HepG2 (cell line): ENCODE results near the gene RAET1E. TPM values are rescaled to one million over a fixed set of nuclear protein-coding genes. Genes with fewer than 3 reads are reported as not detected.

Experiments used
- ATRX ChIP-seq: sonication (generic); formaldehyde crosslinking; IDR thresholded peaks from 2 replicates; pipeline ENCODE4 v1.4.0; 2020; ENCODE audit warnings: missing genetic modification reagents, borderline replicate concordance
- ELF1 ChIP-seq: sonication (generic); formaldehyde crosslinking; IDR thresholded peaks from 2 replicates; pipeline ENCODE4 v1.4.0; 2020; ENCODE audit warnings: missing genetic modification reagents
- HOXA3 ChIP-seq: sonication (generic); formaldehyde crosslinking; IDR thresholded peaks from 2 replicates; pipeline ENCODE4 v1.5.0; 2020; ENCODE audit warnings: missing genetic modification reagents
- MAFK ChIP-seq, 2 experiments: IDR thresholded peaks in 1 of 2; conservative IDR thresholded peaks in 1 of 2; 2 replicates each; pipeline ENCODE4 v1.6.1; 2011; ENCODE audit warnings: improper control_type of control experiment in 2 of 2, low read length in 2 of 2
- SIN3A ChIP-seq: IDR thresholded peaks from 2 replicates; pipeline ENCODE4 v1.6.1; 2011; ENCODE audit warnings: low read depth, mild to moderate bottlenecking, control low read depth, low read length, borderline replicate concordance
- SOX6 ChIP-seq, 2 experiments: fragments of 450-650 bp in 1 of 2; sonication (generic) in 1 of 2; formaldehyde crosslinking in 1 of 2; IDR thresholded peaks; 2 replicates each; pipeline versions ENCODE4 v1.4.0 to v1.6.1; 2017 to 2020; ENCODE audit warnings: antibody characterized with exemption in 1 of 2, mild to moderate bottlenecking in 1 of 2, missing genetic modification reagents in 1 of 2
- SP1 ChIP-seq, 2 experiments: fragments of 450-650 bp in 1 of 2; sonication (generic) in 1 of 2; formaldehyde crosslinking in 1 of 2; IDR thresholded peaks; 2 replicates each; pipeline versions ENCODE4 v1.4.0 to v1.6.1; 2016 to 2020; ENCODE audit warnings: missing genetic modification reagents in 1 of 2
- STAT5B ChIP-seq: sonication (generic); formaldehyde crosslinking; IDR thresholded peaks from 2 replicates; pipeline ENCODE4 v1.4.0; 2020; ENCODE audit warnings: missing genetic modification reagents
- TCF12 ChIP-seq, 2 experiments: fragments of 450-650 bp in 1 of 2; sonication (generic) in 1 of 2; formaldehyde crosslinking in 1 of 2; IDR thresholded peaks; 2 replicates each; pipeline versions ENCODE4 v1.6.1 to v1.8.0; 2017 to 2022; ENCODE audit warnings: antibody characterized with exemption in 1 of 2, mild to moderate bottlenecking in 1 of 2, missing genetic modification reagents in 1 of 2, moderate library complexity in 1 of 2
- THAP11 ChIP-seq: IDR thresholded peaks from 2 replicates; pipeline ENCODE4 v1.6.1; 2016; ENCODE audit warnings: missing biosample characterization, missing genetic modification reagents
- ZNF333 ChIP-seq: sonication (generic); formaldehyde crosslinking; IDR thresholded peaks from 2 replicates; pipeline ENCODE4 v1.4.0; 2020; ENCODE audit warnings: mild to moderate bottlenecking, missing genetic modification reagents, borderline replicate concordance
- ZNF34 ChIP-seq: sonication (generic); formaldehyde crosslinking; IDR thresholded peaks from 2 replicates; pipeline ENCODE4 v1.4.0; 2020; ENCODE audit warnings: mild to moderate bottlenecking, missing genetic modification reagents, borderline replicate concordance
- ZNF350 ChIP-seq: sonication (generic); formaldehyde crosslinking; IDR thresholded peaks from 2 replicates; pipeline ENCODE4 v1.4.0; 2020; ENCODE audit warnings: mild to moderate bottlenecking, low read depth, missing genetic modification reagents, borderline replicate concordance
- ZNF44 ChIP-seq: sonication (generic); formaldehyde crosslinking; IDR thresholded peaks from 2 replicates; pipeline ENCODE4 v1.5.1; 2020; ENCODE audit warnings: mild to moderate bottlenecking, missing genetic modification reagents
- ZNF616 ChIP-seq: sonication (generic); formaldehyde crosslinking; IDR thresholded peaks from 2 replicates; pipeline ENCODE4 v1.5.0; 2020; ENCODE audit warnings: low read depth, mild to moderate bottlenecking, missing genetic modification reagents
- polyA plus RNA-seq, 8 experiments: library from polyadenylated mRNA; depleted of rRNA in 3 of 8; stranded (reverse) in 7 of 8; unstranded in 1 of 8; fragments of >200 nt; fragmentation: Illumina TruSeq in 4 of 8; extraction: Trizol in 4 of 8; gene quantifications; 2 replicates each; pipeline versions ENCODE4 v1.2.1 to v1.2.3, GENCODE V29; 2011 to 2016; ENCODE audit warnings: low read depth in 4 of 8, missing spikeins in 1 of 8, mixed read lengths in 1 of 8; ENCODE audit not compliant: insufficient read depth in 1 of 8
- total RNA-seq, 5 experiments: library from RNA; depleted of rRNA; stranded (reverse); fragments of >200 nt; fragmentation: Illumina TruSeq; extraction: Trizol; gene quantifications; 2 replicates each; pipeline ENCODE4 v1.2.3, GENCODE V29; 2016; ENCODE audit warnings: low read depth in 1 of 5
- TF ChIP-seq, protein P1 (sequence below): sonication (generic); formaldehyde crosslinking; IDR thresholded peaks from 2 replicates; pipeline ENCODE4 v1.5.1; 2020; ENCODE audit warnings: mild to moderate bottlenecking, missing genetic modification reagents, borderline replicate concordance
- TF ChIP-seq, protein P2 (sequence below): IDR thresholded peaks from 2 replicates; pipeline ENCODE4 v1.6.1; 2018; ENCODE audit warnings: missing genetic modification reagents, mild to moderate bottlenecking, missing compliant biosample characterization
- TF ChIP-seq, protein P3 (sequence below): sonication (generic); formaldehyde crosslinking; IDR thresholded peaks from 2 replicates; pipeline ENCODE4 v1.5.0; 2020; ENCODE audit warnings: missing genetic modification reagents, mild to moderate bottlenecking, borderline replicate concordance
- TF ChIP-seq, protein P4 (sequence below): IDR thresholded peaks from 2 replicates; pipeline ENCODE4 v1.6.1; 2018; ENCODE audit warnings: missing genetic modification reagents

The RAET1E gene
- total and polyA plus RNA-seq, 2 of the 13 experiments (the other 11 are each of a cell fraction or from before 2014, with no cell fraction given) = not detected

DNA sequence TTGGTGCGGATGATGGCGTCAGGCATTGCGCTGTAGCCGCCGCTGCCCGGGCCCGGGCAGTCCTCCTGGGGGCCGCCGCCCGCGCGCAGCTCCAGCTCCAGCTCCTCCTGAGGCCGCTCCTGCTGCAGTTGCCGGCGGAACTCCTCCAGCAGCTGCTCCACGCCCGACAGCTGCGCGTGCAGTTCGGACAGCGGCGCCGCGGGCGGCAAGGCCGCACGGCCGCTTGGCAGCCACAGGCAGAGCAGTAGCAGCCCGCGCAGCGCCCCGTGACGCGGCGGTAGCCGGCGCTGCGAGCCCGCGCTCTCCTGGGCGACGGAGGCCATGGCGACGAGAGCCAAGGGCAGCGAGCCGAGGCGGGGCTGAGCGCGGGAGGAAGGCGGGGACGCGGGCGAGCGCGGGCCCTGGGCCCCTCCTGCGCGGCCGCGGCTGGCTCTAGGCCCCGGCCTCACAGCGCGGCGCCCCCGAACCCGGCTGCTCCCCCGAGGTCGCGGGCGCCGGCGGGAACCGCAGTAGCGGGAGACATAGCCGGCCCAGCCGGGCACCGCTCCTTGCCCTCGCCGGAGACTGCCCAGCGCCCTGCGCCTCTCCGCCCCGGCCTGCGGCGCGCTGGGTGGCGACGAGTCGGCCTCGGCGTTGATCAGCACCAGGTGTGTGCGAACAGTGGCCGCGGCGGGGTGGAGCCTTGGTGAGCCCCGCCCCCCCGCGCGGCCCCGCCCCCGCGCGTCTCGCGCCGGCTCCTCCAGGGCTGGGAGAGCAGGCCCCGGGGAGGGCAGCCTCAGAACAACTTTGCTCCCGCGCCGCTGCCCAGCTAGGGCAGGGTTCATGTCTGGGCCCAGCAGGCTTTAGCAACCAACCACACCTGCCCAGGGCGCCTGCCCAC lies 34.0 kb downstream of the RAET1E start, which contains the start of gene LRP11 (continued):
- TF ChIP-seq ZNF34 (CRISPR knock-in tag) = peak; percentile 23; the same call in 1 of the 2 replicates
- TF ChIP-seq, protein P1, sequence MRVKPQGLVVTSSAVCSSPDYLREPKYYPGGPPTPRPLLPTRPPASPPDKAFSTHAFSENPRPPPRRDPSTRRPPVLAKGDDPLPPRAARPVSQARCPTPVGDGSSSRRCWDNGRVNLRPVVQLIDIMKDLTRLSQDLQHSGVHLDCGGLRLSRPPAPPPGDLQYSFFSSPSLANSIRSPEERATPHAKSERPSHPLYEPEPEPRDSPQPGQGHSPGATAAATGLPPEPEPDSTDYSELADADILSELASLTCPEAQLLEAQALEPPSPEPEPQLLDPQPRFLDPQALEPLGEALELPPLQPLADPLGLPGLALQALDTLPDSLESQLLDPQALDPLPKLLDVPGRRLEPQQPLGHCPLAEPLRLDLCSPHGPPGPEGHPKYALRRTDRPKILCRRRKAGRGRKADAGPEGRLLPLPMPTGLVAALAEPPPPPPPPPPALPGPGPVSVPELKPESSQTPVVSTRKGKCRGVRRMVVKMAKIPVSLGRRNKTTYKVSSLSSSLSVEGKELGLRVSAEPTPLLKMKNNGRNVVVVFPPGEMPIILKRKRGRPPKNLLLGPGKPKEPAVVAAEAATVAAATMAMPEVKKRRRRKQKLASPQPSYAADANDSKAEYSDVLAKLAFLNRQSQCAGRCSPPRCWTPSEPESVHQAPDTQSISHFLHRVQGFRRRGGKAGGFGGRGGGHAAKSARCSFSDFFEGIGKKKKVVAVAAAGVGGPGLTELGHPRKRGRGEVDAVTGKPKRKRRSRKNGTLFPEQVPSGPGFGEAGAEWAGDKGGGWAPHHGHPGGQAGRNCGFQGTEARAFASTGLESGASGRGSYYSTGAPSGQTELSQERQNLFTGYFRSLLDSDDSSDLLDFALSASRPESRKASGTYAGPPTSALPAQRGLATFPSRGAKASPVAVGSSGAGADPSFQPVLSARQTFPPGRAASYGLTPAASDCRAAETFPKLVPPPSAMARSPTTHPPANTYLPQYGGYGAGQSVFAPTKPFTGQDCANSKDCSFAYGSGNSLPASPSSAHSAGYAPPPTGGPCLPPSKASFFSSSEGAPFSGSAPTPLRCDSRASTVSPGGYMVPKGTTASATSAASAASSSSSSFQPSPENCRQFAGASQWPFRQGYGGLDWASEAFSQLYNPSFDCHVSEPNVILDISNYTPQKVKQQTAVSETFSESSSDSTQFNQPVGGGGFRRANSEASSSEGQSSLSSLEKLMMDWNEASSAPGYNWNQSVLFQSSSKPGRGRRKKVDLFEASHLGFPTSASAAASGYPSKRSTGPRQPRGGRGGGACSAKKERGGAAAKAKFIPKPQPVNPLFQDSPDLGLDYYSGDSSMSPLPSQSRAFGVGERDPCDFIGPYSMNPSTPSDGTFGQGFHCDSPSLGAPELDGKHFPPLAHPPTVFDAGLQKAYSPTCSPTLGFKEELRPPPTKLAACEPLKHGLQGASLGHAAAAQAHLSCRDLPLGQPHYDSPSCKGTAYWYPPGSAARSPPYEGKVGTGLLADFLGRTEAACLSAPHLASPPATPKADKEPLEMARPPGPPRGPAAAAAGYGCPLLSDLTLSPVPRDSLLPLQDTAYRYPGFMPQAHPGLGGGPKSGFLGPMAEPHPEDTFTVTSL (CRISPR knock-in tag) = no peak
- TF ChIP-seq SIN3A = peak; percentile 48; the same call in 1 of the 2 replicates
- no peak for TF ChIP-seq ZNF44 (CRISPR knock-in tag)
- TF ChIP-seq ELF1 = no peak
- TF ChIP-seq THAP11 (CRISPR knock-in tag) = peak; percentile 65
- no peak for TF ChIP-seq SOX6 (IDR thresholded peaks at IDR 0.05)
- peak; percentile 7; the same call in 1 of the 2 replicates for TF ChIP-seq SOX6 (CRISPR knock-in tag; IDR thresholded peaks at IDR 0.05)
- no peak; the same call in 1 of the 2 replicates for TF ChIP-seq ZNF350
- TF ChIP-seq, protein P2, sequence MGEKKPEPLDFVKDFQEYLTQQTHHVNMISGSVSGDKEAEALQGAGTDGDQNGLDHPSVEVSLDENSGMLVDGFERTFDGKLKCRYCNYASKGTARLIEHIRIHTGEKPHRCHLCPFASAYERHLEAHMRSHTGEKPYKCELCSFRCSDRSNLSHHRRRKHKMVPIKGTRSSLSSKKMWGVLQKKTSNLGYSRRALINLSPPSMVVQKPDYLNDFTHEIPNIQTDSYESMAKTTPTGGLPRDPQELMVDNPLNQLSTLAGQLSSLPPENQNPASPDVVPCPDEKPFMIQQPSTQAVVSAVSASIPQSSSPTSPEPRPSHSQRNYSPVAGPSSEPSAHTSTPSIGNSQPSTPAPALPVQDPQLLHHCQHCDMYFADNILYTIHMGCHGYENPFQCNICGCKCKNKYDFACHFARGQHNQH (CRISPR knock-in tag) = peak; percentile 32; the same call in 1 of the 2 replicates
- TF ChIP-seq, protein P3, sequence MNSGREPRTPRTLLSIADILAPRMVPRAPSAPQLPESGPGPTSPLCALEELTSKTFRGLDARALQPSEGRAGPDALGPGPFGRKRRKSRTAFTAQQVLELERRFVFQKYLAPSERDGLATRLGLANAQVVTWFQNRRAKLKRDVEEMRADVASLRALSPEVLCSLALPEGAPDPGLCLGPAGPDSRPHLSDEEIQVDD (CRISPR knock-in tag) = peak; percentile 27; the same call in 1 of the 2 replicates
- TF ChIP-seq HOXA3 (CRISPR knock-in tag) = peak; percentile 77
- peak; percentile 40; the same call in 1 of the 2 replicates for TF ChIP-seq ZNF616 (CRISPR knock-in tag)
- 0 out of 2 replicates have a peak, but pooled peaks have one; percentile 58 for TF ChIP-seq STAT5B (CRISPR knock-in tag)
- no peak for TF ChIP-seq SP1 (IDR thresholded peaks at IDR 0.05)
- TF ChIP-seq SP1 (CRISPR knock-in tag; IDR thresholded peaks at IDR 0.05) = peak; percentile 88
- TF ChIP-seq ATRX (CRISPR knock-in tag) = no peak
- TF ChIP-seq, protein P4, sequence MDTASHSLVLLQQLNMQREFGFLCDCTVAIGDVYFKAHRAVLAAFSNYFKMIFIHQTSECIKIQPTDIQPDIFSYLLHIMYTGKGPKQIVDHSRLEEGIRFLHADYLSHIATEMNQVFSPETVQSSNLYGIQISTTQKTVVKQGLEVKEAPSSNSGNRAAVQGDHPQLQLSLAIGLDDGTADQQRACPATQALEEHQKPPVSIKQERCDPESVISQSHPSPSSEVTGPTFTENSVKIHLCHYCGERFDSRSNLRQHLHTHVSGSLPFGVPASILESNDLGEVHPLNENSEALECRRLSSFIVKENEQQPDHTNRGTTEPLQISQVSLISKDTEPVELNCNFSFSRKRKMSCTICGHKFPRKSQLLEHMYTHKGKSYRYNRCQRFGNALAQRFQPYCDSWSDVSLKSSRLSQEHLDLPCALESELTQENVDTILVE (CRISPR knock-in tag) = peak; percentile 63; the same call in 1 of the 2 replicates
- TF ChIP-seq TCF12 (IDR thresholded peaks at IDR 0.05) = no peak
- TF ChIP-seq TCF12 (CRISPR knock-in tag; IDR thresholded peaks at IDR 0.05) = peak; percentile 80; the same call in 1 of the 2 replicates
- TF ChIP-seq MAFK (conservative IDR thresholded peaks at IDR 0.05 in 1 of 2, IDR thresholded peaks at IDR 0.05 in 1 of 2; ENCODE audit: low read length in 2 of 2) = no peak
- TF ChIP-seq ZNF333 = no peak; the same call in 1 of the 2 replicates
